RWPE1 (cell line): Measurements from ENCODE around the gene ANKHD1.
A peak's percentile ranks its signal among the peaks of the same experiment; 100 is the strongest.

Experiments used
- CTCF ChIA-PET: fragments of 350-600 bp; sonication (Branson Sonifier 250); formaldehyde crosslinking; extraction: SDS; loops from one replicate; lab custom pipeline; 2021; lab: Yijun Ruan, JAX
- POLR2A ChIA-PET: fragments of 400-600 bp; formaldehyde crosslinking; extraction: SDS; loops from one replicate; lab custom pipeline; 2020; ENCODE audit warnings: antibody characterized with exemption; ENCODE audit not compliant: low non-redundant PET; lab: Yijun Ruan, JAX
- DNase-seq: peaks from one replicate; pipeline ENCODE4 v3.0.0; 2012; ENCODE audit warnings: low spot score
- H3K27ac ChIP-seq: fragments of 450-650 bp; 2 replicates; pipeline ENCODE4 v1.5.1; 2017
- TF ChIP-seq, protein P1 (sequence below): fragments of 450-650 bp; conservative IDR thresholded peaks from 2 replicates; pipeline ENCODE4 v1.5.1; 2017; ENCODE audit warnings: low read depth, mild to moderate bottlenecking

The ANKHD1 gene

GRCh38 chr5:140393738-140394137, 7.9 kb upstream of the ANKHD1 start:
- DNase-seq = no peak
- POLR2A ChIA-PET = no interaction called here
- TF ChIP-seq, protein P1, sequence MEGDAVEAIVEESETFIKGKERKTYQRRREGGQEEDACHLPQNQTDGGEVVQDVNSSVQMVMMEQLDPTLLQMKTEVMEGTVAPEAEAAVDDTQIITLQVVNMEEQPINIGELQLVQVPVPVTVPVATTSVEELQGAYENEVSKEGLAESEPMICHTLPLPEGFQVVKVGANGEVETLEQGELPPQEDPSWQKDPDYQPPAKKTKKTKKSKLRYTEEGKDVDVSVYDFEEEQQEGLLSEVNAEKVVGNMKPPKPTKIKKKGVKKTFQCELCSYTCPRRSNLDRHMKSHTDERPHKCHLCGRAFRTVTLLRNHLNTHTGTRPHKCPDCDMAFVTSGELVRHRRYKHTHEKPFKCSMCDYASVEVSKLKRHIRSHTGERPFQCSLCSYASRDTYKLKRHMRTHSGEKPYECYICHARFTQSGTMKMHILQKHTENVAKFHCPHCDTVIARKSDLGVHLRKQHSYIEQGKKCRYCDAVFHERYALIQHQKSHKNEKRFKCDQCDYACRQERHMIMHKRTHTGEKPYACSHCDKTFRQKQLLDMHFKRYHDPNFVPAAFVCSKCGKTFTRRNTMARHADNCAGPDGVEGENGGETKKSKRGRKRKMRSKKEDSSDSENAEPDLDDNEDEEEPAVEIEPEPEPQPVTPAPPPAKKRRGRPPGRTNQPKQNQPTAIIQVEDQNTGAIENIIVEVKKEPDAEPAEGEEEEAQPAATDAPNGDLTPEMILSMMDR = no peak
- H3K27ac ChIP-seq = no peak overlapping the region
- CTCF ChIA-PET = interaction anchor here (1.0 kb wide), 1 partner anchor 13 kb away, joined by 4 read pairs; no protein-coding TSS in a partner anchor

DNA sequence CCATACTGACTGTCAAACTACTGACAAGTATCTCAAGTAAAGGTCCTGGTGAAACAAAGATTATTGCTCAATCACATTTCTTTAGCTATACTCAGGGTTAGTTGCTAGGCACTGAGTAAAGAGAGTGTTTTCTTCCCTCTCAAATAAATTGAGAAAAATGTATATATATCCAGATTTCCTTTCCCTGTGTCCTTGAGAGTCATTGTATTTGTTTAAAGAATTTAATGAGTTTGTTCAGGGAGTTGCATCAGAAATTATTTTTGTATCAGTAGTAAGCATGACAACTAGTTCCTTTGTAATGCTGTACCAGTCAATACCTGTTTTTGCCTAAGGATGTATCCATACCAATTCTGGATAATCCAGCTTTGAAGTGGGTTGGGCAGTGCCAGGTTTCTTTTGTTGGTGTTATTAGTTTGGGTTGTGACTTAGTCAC, 3.2 kb upstream of the ANKHD1 start:
- peak; percentile 75 for DNase-seq
- ChIA-PET CTCF (interaction anchor here (0.7 kb wide), 1 partner anchor 26 kb away, joined by 3 read pairs; no protein-coding TSS in a partner anchor), POLR2A (interaction anchor here (0.6 kb wide), 1 partner anchor 54 kb away, joined by 4 read pairs; no protein-coding TSS in a partner anchor)
- peak overlapping the region; percentile 64 for H3K27ac ChIP-seq
- TF ChIP-seq, protein P1 = no peak

DNA sequence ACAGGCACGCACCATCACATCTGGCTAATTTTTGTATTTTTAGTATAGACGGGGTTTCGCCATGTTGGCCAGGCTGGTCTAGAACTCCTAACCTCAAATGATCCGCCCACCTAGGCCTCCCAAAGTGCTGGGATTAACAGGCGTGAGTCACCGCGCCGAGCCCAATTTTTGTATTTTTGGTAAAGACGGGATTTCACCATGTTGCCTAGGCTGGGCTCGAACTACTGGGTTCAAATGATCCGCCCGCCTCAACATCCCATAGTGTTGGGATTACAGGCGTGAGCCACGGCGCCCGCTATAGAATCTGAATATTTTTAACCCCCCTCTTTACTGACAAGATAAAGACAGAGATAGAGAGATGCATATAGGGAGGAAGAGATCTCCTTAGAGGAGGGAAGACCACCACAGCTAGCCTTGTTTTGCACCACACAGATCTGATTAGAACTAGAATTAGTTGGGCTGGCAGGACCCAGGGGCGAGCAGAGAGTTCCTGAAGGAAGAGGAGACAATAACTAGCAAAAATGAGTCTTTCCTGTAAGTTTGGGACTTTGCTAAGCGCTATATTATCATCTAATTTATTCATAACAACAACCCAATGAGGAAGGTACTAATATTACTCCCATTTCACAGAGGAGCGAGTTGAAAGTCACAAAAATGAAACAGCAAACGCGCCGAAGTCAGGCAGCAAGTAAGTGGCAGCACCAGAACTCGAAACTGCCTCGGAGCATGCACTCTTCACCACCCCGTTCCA, 1.5 kb upstream of the ANKHD1 start:
- TF ChIP-seq, protein P1 = no peak
- ChIA-PET POLR2A (interaction anchor here (1.4 kb wide), 1 partner anchor 9 kb away, joined by 3 read pairs; no protein-coding TSS in a partner anchor), CTCF (interaction anchor here (3.0 kb wide), 1 partner anchor 27 kb away, joined by 19 read pairs; no protein-coding TSS in a partner anchor)
- no peak for DNase-seq
- peak overlapping the region; percentile 91 for H3K27ac ChIP-seq

DNA sequence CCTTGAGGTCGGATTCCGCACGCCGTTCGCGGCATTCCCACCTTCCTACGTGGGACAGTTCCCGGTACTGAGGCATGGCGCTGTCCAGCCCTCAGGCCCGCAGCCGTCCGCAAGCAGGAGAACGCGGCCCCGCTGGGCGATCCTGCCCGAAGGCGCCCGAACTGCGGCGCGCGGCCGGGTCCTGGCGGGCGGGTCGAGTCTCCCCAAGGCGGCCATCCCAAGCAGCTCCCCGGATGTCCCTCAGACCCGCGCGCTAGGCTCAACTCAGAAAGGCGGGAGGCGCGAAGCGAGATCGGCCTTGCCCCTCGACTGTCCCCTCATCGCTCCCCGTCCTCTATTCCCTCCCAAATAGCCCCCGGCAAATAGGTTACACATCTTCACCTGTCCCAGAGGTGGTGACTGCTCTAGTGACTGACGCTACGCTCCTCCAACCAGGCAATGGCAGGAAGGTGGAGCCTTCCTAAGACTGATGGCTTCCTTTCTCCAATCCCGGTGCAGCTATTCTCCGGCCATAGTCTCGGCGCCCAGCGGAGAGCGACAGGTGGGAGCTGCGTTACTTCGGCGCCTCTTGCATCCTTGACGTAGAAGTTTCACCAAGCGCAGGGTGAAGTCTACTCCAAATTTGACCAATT, 787 bp upstream of the ANKHD1 start:
- TF ChIP-seq, protein P1 = no peak
- peak overlapping the region; percentile 91 for H3K27ac ChIP-seq
- DNase-seq = peak; percentile 99
- POLR2A ChIA-PET = interaction anchor here (0.5 to 1.4 kb wide), 3 partner anchors 10 to 325 kb away, joined by 3 to 7 read pairs (median 3); no protein-coding TSS in a partner anchor
- CTCF ChIA-PET = interaction anchor here (0.8 to 3.0 kb wide), 2 partner anchors 28 to 35 kb away, joined by 4 to 19 read pairs; no protein-coding TSS in a partner anchor

- TF ChIP-seq, protein P1 = no peak
- ChIA-PET CTCF (interaction anchor here (0.7 to 3.0 kb wide), 2 partner anchors 29 to 368 kb away, joined by 3 to 19 read pairs; no protein-coding TSS in a partner anchor), POLR2A (interaction anchor here (0.6 to 1.3 kb wide), 5 partner anchors 10 to 56 kb away, joined by 3 to 8 read pairs (median 4); partner anchors contain the start of gene HBEGF)
- peak; percentile 52 for DNase-seq
- peak overlapping the region; percentile 91 for H3K27ac ChIP-seq
Measured at GRCh38 chr5:140402258-140403074, 833 bp downstream of the ANKHD1 start.
